Muscle layer of duodenum (tissue), 2 donors: ENCODE data around the gene SH3RF2.

Experiments
- H3K27ac ChIP-seq: one replicate; pipeline ENCODE4 v1.7.0; 2013; ENCODE audit warnings: mild to moderate bottlenecking, low read length
- H3K27me3 ChIP-seq: one replicate; pipeline ENCODE4 v1.7.0; 2013; ENCODE audit warnings: low read depth, mild to moderate bottlenecking, control low read depth, low read length
- H3K36me3 ChIP-seq, 2 donors: one replicate each; pipeline ENCODE4 v1.7.0; 2013; ENCODE audit warnings: low read length in 2 of 2, control low read depth in 1 of 2, mild to moderate bottlenecking in 1 of 2; ENCODE audit not compliant: insufficient read depth in 2 of 2, control insufficient read depth in 1 of 2
- H3K4me1 ChIP-seq, 2 donors: one replicate each; pipeline ENCODE4 v1.7.0; 2013; ENCODE audit warnings: low read length in 2 of 2, mild to moderate bottlenecking in 2 of 2, control low read depth in 1 of 2, moderate library complexity in 1 of 2; ENCODE audit not compliant: insufficient read depth in 2 of 2, control insufficient read depth in 1 of 2
- H3K4me3 ChIP-seq, 2 donors: one replicate each; pipeline ENCODE4 v1.7.0; 2013; ENCODE audit warnings: low read length in 2 of 2, low read depth in 1 of 2, mild to moderate bottlenecking in 1 of 2
- H3K9me3 ChIP-seq, 2 donors: one replicate each; pipeline ENCODE4 v1.7.0; 2013; ENCODE audit warnings: low read length in 2 of 2, control low read depth in 1 of 2, mild to moderate bottlenecking in 1 of 2; ENCODE audit not compliant: control insufficient read depth in 1 of 2
- donor health status: healthy.

The SH3RF2 gene

DNA sequence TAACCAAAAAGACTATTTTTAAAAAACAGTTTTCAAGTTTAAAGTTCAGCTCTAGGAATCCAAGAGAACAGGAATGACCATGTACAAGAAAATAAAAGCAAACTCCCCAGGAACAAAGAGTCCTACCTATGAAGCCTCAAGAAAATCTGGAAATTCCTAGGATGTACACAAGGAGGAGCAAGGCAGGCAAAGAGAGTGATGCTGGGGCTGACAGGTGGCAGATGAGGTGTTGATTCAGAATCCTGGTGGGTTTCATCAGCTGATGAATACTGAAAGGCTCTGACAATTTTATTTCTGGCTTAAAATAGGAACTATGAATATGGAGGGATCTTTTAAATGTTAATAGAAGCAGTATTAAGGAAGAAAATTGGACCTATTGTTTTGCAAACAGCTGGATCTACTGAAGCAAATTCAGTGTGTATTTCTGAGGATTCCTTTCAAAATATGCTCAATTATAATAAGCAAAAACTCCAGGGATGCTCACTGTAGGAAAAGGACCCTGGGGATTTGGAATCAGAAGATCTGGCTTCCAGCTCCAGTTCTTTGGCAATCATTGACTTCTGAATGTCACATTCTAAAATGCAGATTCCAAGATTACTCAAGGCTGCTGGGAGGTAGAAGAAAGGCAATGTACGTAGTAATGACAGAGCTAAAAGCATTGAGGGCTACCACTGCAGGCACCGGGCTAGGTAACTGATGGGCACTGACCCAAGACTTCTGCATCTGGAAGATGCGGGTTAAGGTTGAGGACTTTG, 28.0 kb upstream of the SH3RF2 start:
- H3K9me3 ChIP-seq = no peaks in the 10 kb centered on the region

GRCh38 chr5:145911164-145911563, 25.2 kb upstream of the SH3RF2 start:
- no peaks in the 10 kb centered on the region for H3K9me3 ChIP-seq
- no peaks in the 10 kb centered on the region for H3K4me1 ChIP-seq
- H3K4me3 ChIP-seq = no peak overlapping the region
- H3K36me3 ChIP-seq = no peaks in the 10 kb centered on the region
- H3K27ac ChIP-seq = no peak overlapping the region
- no peaks in the 10 kb centered on the region for H3K27me3 ChIP-seq

More for the DNA sequence above, 28.0 kb upstream of the SH3RF2 start:
- Histone ChIP-seq H3K4me3 (no peak overlapping the region), H3K27me3 (no peaks in the 10 kb centered on the region), H3K4me1 (no peaks in the 10 kb centered on the region), H3K36me3 (no peaks in the 10 kb centered on the region), H3K27ac (no peak overlapping the region)

GRCh38 chr5:145912019-145912418, 24.4 kb upstream of the SH3RF2 start:
- Histone ChIP-seq H3K27me3 (no peaks in the 10 kb centered on the region), H3K27ac (no peak overlapping the region), H3K4me3 (no peak overlapping the region), H3K9me3 (no peaks in the 10 kb centered on the region), H3K36me3 (no peaks in the 10 kb centered on the region), H3K4me1 (no peaks in the 10 kb centered on the region)

DNA sequence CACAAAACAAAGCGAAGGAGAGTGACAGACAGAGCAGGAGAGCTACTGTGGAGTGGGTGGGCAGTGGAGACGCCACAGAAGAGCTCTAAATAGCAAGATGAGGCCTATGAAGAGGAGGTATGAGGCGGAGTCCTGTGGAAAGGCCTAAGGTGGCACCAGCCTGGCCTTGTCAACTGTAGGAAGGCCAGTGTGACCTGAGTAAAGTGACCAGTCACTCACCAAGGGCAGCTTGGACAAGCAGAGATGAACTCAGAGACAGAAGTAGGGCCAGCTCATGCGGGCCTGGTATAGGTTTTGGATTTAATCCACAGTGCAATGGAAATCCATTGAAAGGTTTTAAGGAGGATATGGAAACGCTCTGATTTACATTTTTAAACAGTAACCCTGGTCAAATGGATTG, 23.8 kb upstream of the SH3RF2 start:
- H3K27ac ChIP-seq = no peak overlapping the region
- H3K27me3 ChIP-seq = no peaks in the 10 kb centered on the region
- H3K4me1 ChIP-seq = no peaks in the 10 kb centered on the region
- H3K36me3 ChIP-seq = no peaks in the 10 kb centered on the region
- H3K9me3 ChIP-seq = no peaks in the 10 kb centered on the region
- H3K4me3 ChIP-seq = no peak overlapping the region

- Histone ChIP-seq H3K4me1 (no peaks in the 10 kb centered on the region), H3K9me3 (no peaks in the 10 kb centered on the region), H3K4me3 (no peak overlapping the region), H3K27ac (no peak overlapping the region), H3K27me3 (no peaks in the 10 kb centered on the region), H3K36me3 (no peaks in the 10 kb centered on the region)
These were observed 22.7 kb upstream of the SH3RF2 start for GRCh38 chr5:145913701-145914100.

DNA sequence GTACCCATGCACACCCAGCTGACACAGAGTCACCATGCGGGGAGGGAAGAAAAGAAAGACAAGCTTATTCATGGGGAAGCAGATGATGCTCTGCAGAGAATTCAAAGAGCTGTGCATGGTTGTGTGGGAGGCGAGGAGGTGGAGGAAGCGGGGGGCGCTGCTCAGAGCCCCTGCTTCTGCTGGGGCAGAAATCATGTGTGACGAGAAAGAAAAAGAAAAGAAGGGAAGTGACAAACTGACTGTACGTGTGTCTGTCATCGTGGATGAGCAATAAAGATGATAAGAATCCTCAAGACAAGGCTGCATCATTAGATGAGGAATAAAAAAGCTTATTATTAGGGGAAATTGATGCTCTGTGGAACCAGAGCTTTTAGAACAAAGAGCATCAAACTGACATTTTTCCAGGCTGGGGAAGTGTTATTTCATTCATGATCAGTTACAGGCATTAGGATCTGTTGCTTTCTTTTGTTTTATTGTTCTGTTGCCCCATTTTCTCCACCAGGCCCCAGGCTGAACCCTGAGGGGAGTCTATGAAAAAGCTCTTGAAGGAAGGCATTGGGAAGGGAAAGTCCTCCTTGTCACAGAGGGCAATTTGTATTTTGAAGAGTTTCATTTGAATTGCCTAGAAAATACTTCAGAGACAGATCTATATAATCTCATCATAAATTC, 20.3 kb upstream of the SH3RF2 start:
- Histone ChIP-seq H3K36me3 (no peaks in the 10 kb centered on the region), H3K9me3 (no peaks in the 10 kb centered on the region), H3K27me3 (no peaks in the 10 kb centered on the region), H3K4me1 (no peaks in the 10 kb centered on the region), H3K27ac (no peak overlapping the region), H3K4me3 (no peak overlapping the region)

DNA sequence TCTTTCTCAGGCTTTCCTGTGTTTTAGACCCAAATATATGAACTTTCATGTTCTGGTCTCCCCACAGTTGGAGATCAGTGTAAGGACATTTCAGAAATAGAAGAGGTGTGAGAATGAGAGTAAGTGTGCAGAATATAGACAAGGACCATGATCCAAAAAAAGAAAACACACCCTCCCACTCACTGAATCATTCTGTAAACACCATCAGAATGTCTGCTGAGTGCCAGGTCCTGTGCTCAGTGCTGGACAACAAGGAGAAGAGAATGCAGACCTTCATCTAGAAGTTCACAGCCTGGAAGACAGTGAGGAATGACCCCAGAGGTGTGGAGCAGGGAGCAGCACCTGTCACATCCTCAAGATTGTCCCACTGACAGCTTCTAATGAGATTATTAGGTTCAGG, 19.1 kb upstream of the SH3RF2 start:
- Histone ChIP-seq H3K27ac (no peak overlapping the region), H3K9me3 (no peaks in the 10 kb centered on the region), H3K4me3 (no peak overlapping the region), H3K27me3 (no peaks in the 10 kb centered on the region), H3K36me3 (no peaks in the 10 kb centered on the region), H3K4me1 (no peaks in the 10 kb centered on the region)

DNA sequence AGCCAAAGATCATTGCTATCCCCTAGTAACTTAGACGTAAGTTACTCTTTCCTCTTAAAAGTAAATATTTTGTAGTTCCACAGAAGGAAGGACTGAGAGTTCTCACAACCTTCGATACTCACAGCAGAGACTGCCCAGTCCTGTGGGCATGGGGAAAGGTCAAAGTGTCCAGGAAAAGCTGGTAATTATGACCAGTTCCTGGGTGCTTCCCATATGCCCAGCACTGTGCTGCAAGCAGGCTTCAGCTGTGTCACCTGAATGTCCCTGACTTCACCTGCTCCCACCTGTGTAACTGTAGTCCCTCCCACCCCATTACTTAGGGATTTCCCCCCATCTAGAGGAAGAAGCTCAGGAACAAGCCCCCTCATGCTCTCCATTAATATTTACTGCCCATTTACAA, 18.0 kb upstream of the SH3RF2 start:
- no peaks in the 10 kb centered on the region for H3K9me3 ChIP-seq
- no peak overlapping the region for H3K4me3 ChIP-seq
- no peaks in the 10 kb centered on the region for H3K4me1 ChIP-seq
- no peaks in the 10 kb centered on the region for H3K36me3 ChIP-seq
- H3K27me3 ChIP-seq = no peaks in the 10 kb centered on the region
- no peak overlapping the region for H3K27ac ChIP-seq

GRCh38 chr5:145919413-145919812, 17.0 kb upstream of the SH3RF2 start:
- H3K36me3 ChIP-seq = no peaks in the 10 kb centered on the region
- H3K27me3 ChIP-seq = no peaks in the 10 kb centered on the region
- H3K27ac ChIP-seq = no peak overlapping the region
- H3K4me3 ChIP-seq = no peak overlapping the region
- H3K4me1 ChIP-seq = no peaks in the 10 kb centered on the region
- no peaks in the 10 kb centered on the region for H3K9me3 ChIP-seq

GRCh38 chr5:145920542-145921210, 15.7 kb upstream of the SH3RF2 start:
- Histone ChIP-seq H3K4me3 (no peak overlapping the region), H3K27ac (no peak overlapping the region), H3K36me3 (no peaks in the 10 kb centered on the region), H3K9me3 (no peaks in the 10 kb centered on the region), H3K27me3 (no peaks in the 10 kb centered on the region), H3K4me1 (no peaks in the 10 kb centered on the region)

DNA sequence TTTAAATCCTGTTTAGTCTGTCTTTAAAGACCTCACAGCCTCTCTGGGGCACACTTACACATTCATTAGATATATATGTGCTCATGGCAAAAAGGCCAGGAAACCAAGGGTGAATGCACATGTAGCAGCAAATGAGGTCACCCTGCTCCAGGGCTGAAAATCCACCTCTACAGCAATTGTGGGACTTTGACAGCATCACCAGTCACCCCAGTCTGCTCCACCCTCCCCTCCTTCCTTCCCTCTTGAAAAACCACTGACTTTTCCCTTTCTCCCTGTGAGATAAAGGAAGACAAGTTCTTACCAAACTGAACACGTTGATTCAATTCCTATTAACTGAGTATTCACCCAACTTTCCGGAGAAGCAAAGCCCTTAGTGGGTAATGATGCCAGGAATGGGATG, 15.2 kb upstream of the SH3RF2 start:
- no peaks in the 10 kb centered on the region for H3K9me3 ChIP-seq
- H3K4me1 ChIP-seq = no peaks in the 10 kb centered on the region
- H3K4me3 ChIP-seq = no peak overlapping the region
- no peak overlapping the region for H3K27ac ChIP-seq
- H3K27me3 ChIP-seq = no peaks in the 10 kb centered on the region
- H3K36me3 ChIP-seq = no peaks in the 10 kb centered on the region
